Transverse colon (tissue), 4 donors: Measurements from ENCODE around the gene MB21D2. TPM values are rescaled to one million over a fixed set of nuclear protein-coding genes. Genes with fewer than 3 reads are reported as not detected.

Experiments
- DNase-seq: peaks from one replicate; pipeline ENCODE4 v3.0.0-alpha.2; 2019
- H3K27ac ChIP-seq, 4 donors: fragments of 200-600 bp; sonication (generic); 2 replicates each; pipeline ENCODE4 v1.5.1; 2016 to 2018; ENCODE audit warnings: inconsistent platforms in 4 of 4
- H3K27me3 ChIP-seq: fragments of 200-600 bp; sonication (generic); 2 replicates; pipeline ENCODE4 v1.5.1; 2017; ENCODE audit warnings: inconsistent platforms
- H3K36me3 ChIP-seq, 4 donors: fragments of 200-600 bp; sonication (generic); 2 replicates each; pipeline ENCODE4 v1.5.1; 2017 to 2019; ENCODE audit warnings: inconsistent platforms in 4 of 4
- H3K4me1 ChIP-seq, 4 donors: fragments of 200-600 bp; sonication (generic); 2 replicates each; pipeline ENCODE4 v1.5.1; 2017 to 2020; ENCODE audit warnings: inconsistent platforms in 4 of 4
- H3K4me3 ChIP-seq, 4 donors: fragments of 200-600 bp; sonication (generic); 1 replicate in 1 of 4; 2 replicates in 3 of 4; pipeline versions ENCODE4 v1.5.1 to v1.6.1; 2017 to 2019; ENCODE audit warnings: inconsistent platforms in 4 of 4
- H3K9me3 ChIP-seq, 2 donors: fragments of 200-600 bp; sonication (generic); 2 replicates each; pipeline ENCODE4 v1.5.1; 2017 to 2019; ENCODE audit warnings: inconsistent platforms in 2 of 2
- CTCF ChIP-seq, 5 experiments: fragments of 200-600 bp in 3 of 5; fragments of 450-650 bp in 2 of 5; sonication (generic) in 3 of 5; IDR thresholded peaks; 1 replicate in 2 of 5; 2 replicates in 3 of 5; pipeline ENCODE4 v1.5.1; 2016 to 2017; ENCODE audit warnings: antibody characterized with exemption in 5 of 5, inconsistent platforms in 3 of 5, mild to moderate bottlenecking in 2 of 5, moderate library complexity in 1 of 5
- EP300 ChIP-seq: sonication (generic); formaldehyde crosslinking; IDR thresholded peaks from one replicate; pipeline ENCODE4 v1.6.1; 2017; ENCODE audit warnings: antibody characterized with exemption, low read depth
- POLR2A ChIP-seq: fragments of 450-650 bp; IDR thresholded peaks from one replicate; pipeline ENCODE4 v1.6.1; 2016; ENCODE audit warnings: antibody characterized with exemption, mild to moderate bottlenecking, moderate library complexity
- POLR2AphosphoS5 ChIP-seq, 3 donors: sonication (generic); formaldehyde crosslinking; IDR thresholded peaks; one replicate each; pipeline ENCODE4 v1.6.1; 2016; ENCODE audit warnings: antibody characterized with exemption in 3 of 3
- WGBS, 2 donors: methylation state at CpG; one replicate each; pipeline ENCODE4 v1.1.5; 2018; ENCODE audit warnings: low coverage in 1 of 2; 5-methylcytosine and 5-hydroxymethylcytosine counted together
- in situ Hi-C, 4 donors: fragments of 200-750 bp; cut with MboI; loops; one replicate each; pipeline versions ENCODE4 v1.15.0 to v1.15.1; 2017; ENCODE audit warnings: low sequenced_read_pairs in 3 of 4, low pct_ligation_motif_present in 1 of 4, low pct_unique_long_range_greater_than_20kb in 1 of 4
- intact Hi-C: fragments of 100-400 bp; cut with DNase I; formaldehyde crosslinking; loops from one replicate; pipeline ENCODE4 v1.15.1; 2023; ENCODE audit warnings: low total_unique reads
- total RNA-seq, 4 donors: library from RNA; depleted of rRNA; stranded (reverse); fragments of >200 nt; gene quantifications; one replicate each; pipeline ENCODE4 v1.1.0, GENCODE V29; 2016

Gene MB21D2
- total RNA-seq, 4 donors from 2014 or later, result 1.5 to 8.4 (median 4.2) TPM

- no peak overlapping the region for H3K27ac ChIP-seq
- WGBS, 2 donors, result 77 to 100% methylated on average over 1 to 2 of the region's 2 CpGs
- intact Hi-C loops (no loop called here), in situ Hi-C loops (no loop called here)
- peaks cover 0 to 6% (median under 1%) of the 10 kb centered on the region in 4 donors for H3K4me1 ChIP-seq
- H3K36me3 ChIP-seq, result no peaks in the 10 kb centered on the region
- H3K9me3 ChIP-seq, result no peaks in the 10 kb centered on the region
- H3K4me3 ChIP-seq, result no peak overlapping the region
- no peak for DNase-seq
- H3K27me3 ChIP-seq, result no peaks in the 10 kb centered on the region
- no peak for TF ChIP-seq CTCF (IDR thresholded peaks at IDR 0.05)
- no peak for TF ChIP-seq POLR2AphosphoS5 (IDR thresholded peaks at IDR 0.05)
- TF ChIP-seq EP300, result no peak
- no peak for TF ChIP-seq POLR2A
Measured at GRCh38 chr3:192844486-192844765, 73.2 kb downstream of the MB21D2 start.

GRCh38 chr3:192843723-192844485 is 73.8 kb downstream of the MB21D2 start:
- TF ChIP-seq CTCF (IDR thresholded peaks at IDR 0.05) (no peak), POLR2AphosphoS5 (IDR thresholded peaks at IDR 0.05) (no peak), EP300 (no peak), POLR2A (no peak)
- DNase-seq, result no peak
- Histone ChIP-seq H3K27ac (no peak overlapping the region), H3K4me3 (no peak overlapping the region), H3K9me3 (no peaks in the 10 kb centered on the region), H3K4me1 (peaks cover 0 to 5% (median 0%) of the 10 kb centered on the region in 4 donors), H3K27me3 (no peaks in the 10 kb centered on the region), H3K36me3 (no peaks in the 10 kb centered on the region)
- intact Hi-C loops, result no loop called here
- in situ Hi-C loops, result no loop called here
- 90 to 94% methylated on average over 10 of the region's 10 CpGs for WGBS, 2 donors

GRCh38 chr3:192843119-192843518 is 74.5 kb downstream of the MB21D2 start:
- peaks cover 0 to 5% (median 0%) of the 10 kb centered on the region in 4 donors for H3K4me1 ChIP-seq
- intact Hi-C loops, result no loop called here
- no peaks in the 10 kb centered on the region for H3K9me3 ChIP-seq
- no peak for DNase-seq
- 70 to 87% methylated on average over 2 of the region's 2 CpGs for WGBS, 2 donors
- H3K36me3 ChIP-seq, result no peaks in the 10 kb centered on the region
- H3K27ac ChIP-seq, result no peak overlapping the region
- TF ChIP-seq POLR2AphosphoS5 (IDR thresholded peaks at IDR 0.05), result no peak
- no peak for TF ChIP-seq POLR2A
- no peak for TF ChIP-seq CTCF (IDR thresholded peaks at IDR 0.05)
- no peak for TF ChIP-seq EP300
- in situ Hi-C loops, result no loop called here
- H3K27me3 ChIP-seq, result no peaks in the 10 kb centered on the region
- H3K4me3 ChIP-seq, result no peak overlapping the region

- no peaks in the 10 kb centered on the region for H3K27me3 ChIP-seq
- in situ Hi-C loops (no loop called here), intact Hi-C loops (no loop called here)
- 91% methylated on average over 1 of the region's 1 CpG for WGBS, 2 donors
- H3K27ac ChIP-seq, result no peak overlapping the region
- H3K9me3 ChIP-seq, result no peaks in the 10 kb centered on the region
- H3K36me3 ChIP-seq, result no peaks in the 10 kb centered on the region
- DNase-seq, result no peak
- TF ChIP-seq POLR2AphosphoS5 (IDR thresholded peaks at IDR 0.05) (no peak), CTCF (IDR thresholded peaks at IDR 0.05) (no peak), POLR2A (no peak), EP300 (no peak)
- no peak overlapping the region for H3K4me3 ChIP-seq
- H3K4me1 ChIP-seq, result peaks cover 0 to 5% (median 0%) of the 10 kb centered on the region in 4 donors
Measured at GRCh38 chr3:192842711-192843110, 74.9 kb downstream of the MB21D2 start.
